Ectodermal cell (in vitro differentiated cells): Measurements from ENCODE around the gene PDXDC1.
"Not testable (repeated sequence)": the region's sequence is repeated elsewhere in the genome, so short reads cannot be mapped to it uniquely, and the experiment has no call there.

Experiments used
- H3K27ac ChIP-seq: 2 replicates; pipeline ENCODE4 v1.7.0; 2013; ENCODE audit warnings: mild to moderate bottlenecking, low read depth, low read length; ENCODE audit not compliant: insufficient read depth, poor library complexity, severe bottlenecking
- H3K27me3 ChIP-seq: 2 replicates; pipeline ENCODE4 v1.7.0; 2013; ENCODE audit warnings: mild to moderate bottlenecking, low read length; ENCODE audit not compliant: insufficient read depth, control insufficient read depth, poor library complexity, severe bottlenecking
- H3K36me3 ChIP-seq: one replicate; pipeline ENCODE4 v1.7.0; 2013; ENCODE audit warnings: low read length; ENCODE audit not compliant: control insufficient read depth, insufficient read depth
- H3K4me1 ChIP-seq: one replicate; pipeline ENCODE4 v1.7.0; 2013; ENCODE audit warnings: low read length; ENCODE audit not compliant: control insufficient read depth, insufficient read depth
- H3K4me3 ChIP-seq: 2 replicates; pipeline ENCODE4 v1.7.0; 2013; ENCODE audit warnings: low read depth, low read length, control low read depth; ENCODE audit not compliant: insufficient read depth
- H3K9me3 ChIP-seq: 2 replicates; pipeline ENCODE4 v1.7.0; 2013; ENCODE audit warnings: mild to moderate bottlenecking, low read length, moderate library complexity; ENCODE audit not compliant: control insufficient read depth
- WGBS, 2 experiments: methylation state at CpG; one replicate each; pipeline ENCODE4 v1.1.7; 2013; ENCODE audit warnings: missing lambda C conversion rate in 2 of 2; 5-methylcytosine and 5-hydroxymethylcytosine counted together

The PDXDC1 gene

GRCh38 chr16:15037745-15038144 lies 62.9 kb downstream of the PDXDC1 start:
- no peak overlapping the region for H3K4me3 ChIP-seq
- H3K27me3 ChIP-seq: no peaks in the 10 kb centered on the region
- 97 to 99% methylated on average over 4 of the region's 4 CpGs for WGBS, 2 experiments
- no peaks in the 10 kb centered on the region for H3K9me3 ChIP-seq
- no peaks in the 10 kb centered on the region for H3K4me1 ChIP-seq
- peaks cover 35% of the 10 kb centered on the region for H3K36me3 ChIP-seq
- H3K27ac ChIP-seq: no peak overlapping the region

DNA sequence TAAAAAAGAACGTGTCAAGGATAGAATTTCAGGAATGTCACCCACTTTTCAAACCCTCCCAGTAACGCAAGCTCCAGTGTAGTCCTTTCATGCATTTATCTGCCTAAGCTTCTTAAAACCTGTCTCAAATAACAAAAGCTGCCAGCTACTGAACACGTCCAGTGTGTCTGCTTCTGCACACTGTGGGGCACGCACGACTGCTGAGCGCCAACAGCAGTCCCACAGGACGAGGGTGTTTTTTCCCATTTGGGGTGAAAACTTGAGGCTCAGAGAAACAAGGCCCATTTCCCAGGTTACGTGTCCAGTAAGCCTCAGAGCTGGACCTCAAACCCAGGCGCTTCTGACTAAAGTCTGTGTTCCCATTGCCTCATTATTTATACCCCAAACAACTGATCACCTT lies 63.9 kb downstream of the PDXDC1 start:
- Histone ChIP-seq H3K4me1 (no peaks in the 10 kb centered on the region), H3K36me3 (peaks cover 35% of the 10 kb centered on the region), H3K4me3 (no peak overlapping the region), H3K27ac (no peak overlapping the region), H3K9me3 (no peaks in the 10 kb centered on the region), H3K27me3 (no peaks in the 10 kb centered on the region)
- 92 to 96% methylated on average over 9 of the region's 9 CpGs for WGBS, 2 experiments

- H3K9me3 ChIP-seq: no peaks in the 10 kb centered on the region
- no peak overlapping the region for H3K4me3 ChIP-seq
- no peaks in the 10 kb centered on the region for H3K4me1 ChIP-seq
- 84 to 85% methylated on average over 16 of the region's 16 CpGs for WGBS, 2 experiments
- no peaks in the 10 kb centered on the region for H3K27me3 ChIP-seq
- H3K36me3 ChIP-seq: peaks cover 20% of the 10 kb centered on the region
- no peak overlapping the region for H3K27ac ChIP-seq
Observed at GRCh38 chr16:15041271-15042004, 66.6 kb downstream of the PDXDC1 start.

DNA sequence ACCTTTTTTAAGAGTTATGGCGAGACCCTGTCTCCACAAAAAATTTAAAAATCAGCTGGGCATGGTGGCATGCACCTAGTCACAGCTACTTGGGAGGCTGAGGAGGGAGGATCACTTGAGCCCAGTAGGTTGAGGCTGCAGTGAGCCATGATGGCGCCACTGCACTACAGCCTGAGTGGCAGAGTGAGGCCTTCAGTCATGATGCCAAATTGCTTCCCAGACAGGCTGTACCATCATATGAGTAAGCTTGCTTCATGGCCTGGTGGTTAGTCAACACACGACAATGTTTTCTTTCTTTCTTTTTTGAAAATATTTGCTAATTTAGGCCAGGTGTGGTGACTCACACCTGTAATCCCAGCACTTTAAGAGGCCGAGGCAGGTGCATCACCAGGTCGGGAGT lies 68.5 kb downstream of the PDXDC1 start:
- Histone ChIP-seq H3K4me1 (no peaks in the 10 kb centered on the region), H3K27me3 (no peaks in the 10 kb centered on the region), H3K4me3 (no peak overlapping the region), H3K36me3 (peaks cover 15% of the 10 kb centered on the region), H3K27ac (no peak overlapping the region), H3K9me3 (no peaks in the 10 kb centered on the region)
- WGBS, 2 experiments: 95 to 97% methylated on average over 5 of the region's 5 CpGs

DNA sequence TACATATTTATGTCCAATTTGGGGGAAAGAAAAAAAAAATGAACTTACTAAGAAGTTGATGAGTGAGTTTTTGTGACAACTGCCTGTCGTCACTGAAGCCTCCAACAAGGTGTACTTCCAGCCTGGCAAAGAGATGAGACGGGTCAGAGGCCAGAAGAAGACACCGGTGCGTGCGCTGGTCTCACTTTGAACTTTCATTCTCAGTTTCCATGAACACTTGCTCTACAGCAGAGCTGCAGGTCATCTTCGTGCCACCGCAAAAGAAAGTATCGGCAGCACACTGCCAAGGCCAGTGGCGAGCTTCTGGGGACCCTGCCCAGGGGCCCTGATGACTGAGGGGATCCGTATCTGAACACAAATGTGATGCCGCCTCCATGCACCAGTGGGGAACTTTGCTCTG lies 69.5 kb downstream of the PDXDC1 start:
- Histone ChIP-seq H3K27me3 (no peaks in the 10 kb centered on the region), H3K27ac (no peak overlapping the region), H3K9me3 (no peaks in the 10 kb centered on the region), H3K36me3 (peaks cover 11% of the 10 kb centered on the region), H3K4me1 (no peaks in the 10 kb centered on the region), H3K4me3 (no peak overlapping the region)
- WGBS, 2 experiments: 97% methylated on average over 11 of the region's 11 CpGs

- H3K9me3 ChIP-seq, H3K4me1 ChIP-seq, H3K36me3 ChIP-seq, H3K27me3 ChIP-seq, H3K27ac ChIP-seq, H3K4me3 ChIP-seq: not testable (repeated sequence)
- WGBS, 2 experiments: 92 to 94% methylated on average over 9 of the region's 9 CpGs
Observed at GRCh38 chr16:15045270-15045669, 70.4 kb downstream of the PDXDC1 start.

DNA sequence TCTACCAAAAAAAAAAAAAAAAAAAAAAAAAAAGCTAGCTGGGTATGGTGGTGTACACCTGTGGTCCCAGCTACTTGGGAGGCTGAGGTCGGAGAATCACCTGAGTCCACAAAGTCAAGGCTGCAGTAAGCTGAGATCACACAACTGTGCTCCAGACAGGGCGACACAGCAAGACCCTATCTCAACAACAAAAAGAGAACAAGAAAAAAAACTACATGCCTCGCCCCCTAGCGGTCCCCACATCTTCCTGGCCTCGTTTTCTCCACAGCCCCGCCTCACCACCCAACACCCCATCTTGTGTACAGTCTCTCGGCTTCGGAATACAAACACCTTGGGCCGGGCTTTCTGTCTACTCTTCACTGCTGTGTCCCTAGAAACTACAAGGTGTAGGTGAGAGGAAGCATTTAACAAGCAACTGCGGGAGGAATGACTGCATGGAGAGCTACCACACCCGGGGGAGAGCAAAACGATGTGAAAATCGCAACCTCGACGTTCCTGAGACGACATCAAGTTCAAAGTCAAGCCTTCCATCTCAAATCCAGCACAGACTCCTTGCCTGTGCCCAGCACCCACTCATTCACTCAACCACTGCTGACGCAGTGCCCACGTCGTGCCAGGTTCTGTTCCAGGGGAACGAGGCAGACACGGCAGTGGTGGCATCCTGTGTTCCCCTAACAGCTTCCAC lies 72.0 kb downstream of the PDXDC1 start:
- Histone ChIP-seq H3K27me3 (no peaks in the 10 kb centered on the region), H3K4me3 (no peak overlapping the region), H3K4me1 (no peaks in the 10 kb centered on the region), H3K36me3 (peaks cover 4% of the 10 kb centered on the region), H3K27ac (no peak overlapping the region), H3K9me3 (no peaks in the 10 kb centered on the region)
- WGBS, 2 experiments: 93 to 95% methylated on average over 21 of the region's 21 CpGs

DNA sequence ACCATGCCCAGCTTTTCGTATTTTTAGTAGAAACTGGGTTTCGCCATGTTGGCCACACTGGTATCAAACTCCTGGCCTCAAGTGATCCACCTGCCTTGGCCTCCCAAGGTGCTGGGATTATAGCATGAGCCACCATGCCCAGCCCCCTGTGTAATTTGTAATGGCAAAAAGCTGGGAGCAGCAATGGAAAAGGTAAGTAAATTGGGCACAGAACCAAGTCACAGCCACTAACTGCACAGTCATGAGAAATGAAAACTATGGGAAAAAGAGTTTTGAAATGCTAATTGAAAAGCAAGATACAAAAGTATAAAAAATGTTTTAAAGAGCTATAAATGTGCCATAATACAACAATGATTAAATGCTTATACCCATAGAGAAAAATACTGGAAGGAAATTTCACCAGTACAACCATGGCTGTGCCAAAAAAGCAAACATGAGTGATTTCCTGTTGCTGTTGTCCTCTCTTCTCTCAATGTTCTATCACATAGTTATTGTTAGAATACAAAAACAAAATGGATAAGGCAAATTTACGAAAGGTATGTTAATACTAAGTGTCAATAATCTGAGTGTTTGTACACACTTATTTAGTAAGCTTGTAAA lies 74.9 kb downstream of the PDXDC1 start:
- Histone ChIP-seq H3K4me1 (no peaks in the 10 kb centered on the region), H3K27me3 (no peaks in the 10 kb centered on the region), H3K4me3 (no peak overlapping the region), H3K27ac (no peak overlapping the region), H3K36me3 (peaks cover 4% of the 10 kb centered on the region), H3K9me3 (peaks cover under 1% of the 10 kb centered on the region)
- WGBS, 2 experiments: 95% methylated on average over 2 of the region's 3 CpGs

- not testable (repeated sequence) for H3K9me3 ChIP-seq, H3K27ac ChIP-seq, H3K4me3 ChIP-seq, H3K36me3 ChIP-seq, H3K27me3 ChIP-seq, H3K4me1 ChIP-seq
- WGBS, 2 experiments: 94 to 100% methylated on average over 1 of the region's 1 CpG
Observed at GRCh38 chr16:15050440-15050839, 75.6 kb downstream of the PDXDC1 start.

DNA sequence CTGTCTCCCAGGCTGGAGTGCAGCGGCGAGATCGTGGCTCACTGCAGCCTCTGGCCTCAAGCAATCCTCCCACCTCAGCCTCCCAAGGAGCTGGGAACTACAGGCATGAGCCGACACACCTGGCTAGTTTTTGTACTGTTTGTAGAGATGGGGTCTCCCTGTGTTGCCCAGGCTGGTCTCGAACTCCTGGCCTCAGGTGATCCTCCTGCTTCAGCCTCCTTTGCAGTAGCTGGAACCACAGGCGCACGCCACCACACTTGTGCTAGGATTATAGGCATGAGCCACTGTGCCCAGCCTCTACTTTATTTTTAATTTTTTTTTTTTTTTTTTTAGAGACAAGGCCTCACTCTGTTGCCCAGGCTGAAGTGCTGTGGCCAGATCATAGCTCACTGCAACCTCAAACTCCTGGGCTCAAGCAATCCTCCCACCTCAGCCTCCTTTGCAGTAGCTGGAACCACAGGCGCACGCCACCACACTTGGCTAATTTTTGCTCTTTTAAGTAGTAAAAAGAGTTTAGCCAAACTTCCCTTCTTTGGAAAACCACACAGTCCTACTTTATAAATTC lies 76.6 kb downstream of the PDXDC1 start:
- Histone ChIP-seq H3K27me3 (peaks cover 5% of the 10 kb centered on the region), H3K4me3 (no peak overlapping the region), H3K4me1 (no peaks in the 10 kb centered on the region), H3K9me3 (peaks cover 3% of the 10 kb centered on the region), H3K27ac (no peak overlapping the region), H3K36me3 (peaks cover 4% of the 10 kb centered on the region)
- 92 to 94% methylated on average over 9 of the region's 9 CpGs for WGBS, 2 experiments
